ENCODE results near the gene KCNN2. TPM values are rescaled to one million over a fixed set of nuclear protein-coding genes. Genes with fewer than 3 reads are reported as not detected.

The KCNN2 gene
- total RNA-seq, 6 experiments from 2014 or later = 13.9 to 51.6 (median 47.0) TPM

- Mint-ChIP-seq H3K4me1 (ENCODE audit: low read depth) (peaks cover 53% of the 10 kb centered on the region), H3K4me3 (0 out of 2 replicates have a peak overlapping the region, but pooled peaks have one; percentile 5), H3K36me3 (ENCODE audit: low read depth) (peaks cover 11% of the 10 kb centered on the region; the same call in 1 of the 2 replicates), H3K27ac (peak overlapping the region; percentile 87), H3K27me3 (ENCODE audit: insufficient read depth) (no peaks in the 10 kb centered on the region; the same call in 1 of the 2 replicates), H3K9me3 (no peaks in the 10 kb centered on the region)
- DNase-seq = no peak
- TF ChIP-seq CTCF (IDR thresholded peaks at IDR 0.05) = no peak
These were observed 49.6 kb downstream of the KCNN2 start for GRCh38 chr5:114411380-114411931.

GRCh38 chr5:114412510-114413171 is 50.8 kb downstream of the KCNN2 start:
- no peak for TF ChIP-seq CTCF (IDR thresholded peaks at IDR 0.05)
- Mint-ChIP-seq H3K27me3 (ENCODE audit: insufficient read depth) (no peaks in the 10 kb centered on the region; the same call in 1 of the 2 replicates), H3K9me3 (no peaks in the 10 kb centered on the region), H3K27ac (peak overlapping the region; percentile 87), H3K4me3 (peak overlapping the region; percentile 63), H3K36me3 (ENCODE audit: low read depth) (peaks cover 11% of the 10 kb centered on the region; the same call in 1 of the 2 replicates), H3K4me1 (ENCODE audit: low read depth) (peaks cover 53% of the 10 kb centered on the region)
- peak; percentile 97 for DNase-seq

- DNase-seq = no peak
- no peaks in the 10 kb centered on the region; the same call in 1 of the 2 replicates for H3K27me3 Mint-ChIP-seq (ENCODE audit: insufficient read depth)
- no peak for TF ChIP-seq CTCF (IDR thresholded peaks at IDR 0.05)
- H3K4me1 Mint-ChIP-seq (ENCODE audit: low read depth) = peaks cover 73% of the 10 kb centered on the region
- H3K4me3 Mint-ChIP-seq = no peak overlapping the region
- no peak overlapping the region for H3K27ac Mint-ChIP-seq
- no peaks in the 10 kb centered on the region for H3K9me3 Mint-ChIP-seq
- H3K36me3 Mint-ChIP-seq (ENCODE audit: low read depth) = no peaks in the 10 kb centered on the region; the same call in 1 of the 2 replicates
These were observed 53.9 kb downstream of the KCNN2 start for GRCh38 chr5:114415760-114416159.

- H3K4me1 Mint-ChIP-seq (ENCODE audit: low read depth) = peaks cover 73% of the 10 kb centered on the region
- H3K27me3 Mint-ChIP-seq (ENCODE audit: insufficient read depth) = no peaks in the 10 kb centered on the region; the same call in 1 of the 2 replicates
- H3K4me3 Mint-ChIP-seq = no peak overlapping the region
- H3K27ac Mint-ChIP-seq = no peak overlapping the region
- no peaks in the 10 kb centered on the region; the same call in 1 of the 2 replicates for H3K36me3 Mint-ChIP-seq (ENCODE audit: low read depth)
- no peaks in the 10 kb centered on the region for H3K9me3 Mint-ChIP-seq
- DNase-seq = no peak
- TF ChIP-seq CTCF (IDR thresholded peaks at IDR 0.05) = no peak
These were observed 54.4 kb downstream of the KCNN2 start for GRCh38 chr5:114416254-114416653.

GRCh38 chr5:114417519-114417918 is 55.6 kb downstream of the KCNN2 start:
- H3K36me3 Mint-ChIP-seq (ENCODE audit: low read depth) = no peaks in the 10 kb centered on the region; the same call in 1 of the 2 replicates
- no peak for TF ChIP-seq CTCF (IDR thresholded peaks at IDR 0.05)
- H3K27ac Mint-ChIP-seq = no peak overlapping the region
- H3K9me3 Mint-ChIP-seq = no peaks in the 10 kb centered on the region
- no peaks in the 10 kb centered on the region; the same call in 1 of the 2 replicates for H3K27me3 Mint-ChIP-seq (ENCODE audit: insufficient read depth)
- H3K4me1 Mint-ChIP-seq (ENCODE audit: low read depth) = peaks cover 70% of the 10 kb centered on the region
- DNase-seq = no peak
- no peak overlapping the region for H3K4me3 Mint-ChIP-seq
